NOMO-1 treated with dmso at 0.1 percent for 144 hours (cell line): ENCODE results near the gene RBMY1J.
"Not testable (repeated sequence)": the region's sequence is repeated elsewhere in the genome, so short reads cannot be mapped to it uniquely, and the experiment has no call there.

Experiments
- DNase-seq: peaks from one replicate; lab custom pipeline; 2025; ENCODE audit not compliant: unreplicated experiment; lab: John Stamatoyannopoulos, UW

RBMY1J gene

DNA sequence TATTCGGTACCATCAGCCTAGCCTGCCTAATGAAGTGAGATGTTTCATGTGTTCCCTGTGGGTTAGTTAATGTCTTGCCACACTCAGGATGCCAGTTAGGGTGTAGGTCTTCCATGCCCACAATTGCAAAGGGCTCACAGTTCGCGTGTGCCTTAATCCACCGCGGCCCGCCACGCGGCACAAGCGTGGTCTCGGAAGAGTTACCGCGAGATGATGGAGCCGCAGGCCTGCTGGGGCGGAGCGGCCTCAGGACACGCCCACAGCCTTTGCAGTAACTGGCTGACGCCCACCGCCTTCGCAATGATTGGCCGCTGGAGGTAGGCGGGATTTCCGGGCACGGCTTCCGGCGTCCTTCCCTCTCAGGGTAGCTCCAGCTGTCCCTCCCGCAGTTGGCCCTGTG, at the start of gene RBMY1J:
TSS of gene RBMY1J (plus strand) at position 301 of the 400 bp plus-strand sequence. CDS start 2,038 bp downstream, outside the sequence.
- DNase-seq, result not testable (repeated sequence)

DNA sequence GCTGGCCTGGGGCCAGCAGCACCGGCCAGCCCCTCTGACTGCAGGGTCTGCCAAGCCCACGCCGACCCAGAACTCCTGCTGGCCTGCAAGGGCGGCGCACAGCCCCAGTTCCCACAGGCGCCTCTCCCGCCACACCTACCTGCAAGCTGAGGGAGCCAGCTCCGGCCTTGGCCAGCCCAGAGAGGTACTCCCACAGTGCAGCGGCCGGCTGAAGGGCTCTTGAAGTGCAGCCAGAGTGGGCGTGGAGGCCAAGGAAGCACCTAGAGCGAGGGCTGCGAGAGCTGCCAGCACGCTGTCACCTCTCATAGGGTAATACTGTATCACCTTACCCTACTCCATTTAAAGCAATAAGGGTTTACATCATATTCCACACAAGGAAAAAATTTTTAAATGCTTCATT, 35.8 kb upstream of the RBMY1J start:
- DNase-seq, result no peak

DNA sequence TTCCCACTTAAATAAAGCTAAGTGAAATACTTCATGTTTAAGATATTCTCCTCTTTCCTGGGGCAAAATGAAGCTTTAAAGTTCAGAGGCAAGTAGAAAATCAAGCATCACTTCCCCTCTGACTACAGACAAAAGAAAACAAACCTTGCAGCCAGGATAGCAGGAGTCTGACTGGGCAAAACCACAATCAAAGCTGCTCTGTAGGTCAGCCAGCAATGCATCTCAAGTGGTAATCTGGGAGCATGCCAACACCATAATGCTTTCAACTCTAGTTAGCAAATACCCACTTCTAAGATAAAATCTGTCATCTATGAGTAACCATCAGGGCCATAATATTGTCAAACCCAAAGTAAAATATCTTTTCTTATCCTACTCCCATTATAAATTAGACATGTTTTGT, 32.6 kb upstream of the RBMY1J start:
- DNase-seq, result no peak

DNA sequence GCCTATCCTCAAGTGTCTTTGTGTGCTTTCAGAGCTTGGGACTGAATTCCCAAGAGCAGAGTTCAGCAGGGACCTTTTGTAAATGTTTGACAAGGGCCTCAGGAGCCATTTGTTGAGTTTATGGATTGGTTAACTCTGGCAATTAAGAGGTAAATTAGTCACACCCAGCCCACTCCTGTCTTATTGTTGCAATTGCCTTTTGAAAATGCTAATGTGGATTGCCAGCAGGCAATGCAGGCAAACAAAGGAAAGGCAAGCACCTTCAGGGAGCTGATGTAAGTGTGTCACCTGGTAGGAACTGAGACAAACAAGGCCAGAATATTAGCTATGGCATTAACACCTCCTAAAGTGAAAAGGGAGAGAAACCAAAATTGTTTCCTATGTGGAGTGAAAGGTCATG, 29.7 kb upstream of the RBMY1J start:
- DNase-seq, result no peak

DNA sequence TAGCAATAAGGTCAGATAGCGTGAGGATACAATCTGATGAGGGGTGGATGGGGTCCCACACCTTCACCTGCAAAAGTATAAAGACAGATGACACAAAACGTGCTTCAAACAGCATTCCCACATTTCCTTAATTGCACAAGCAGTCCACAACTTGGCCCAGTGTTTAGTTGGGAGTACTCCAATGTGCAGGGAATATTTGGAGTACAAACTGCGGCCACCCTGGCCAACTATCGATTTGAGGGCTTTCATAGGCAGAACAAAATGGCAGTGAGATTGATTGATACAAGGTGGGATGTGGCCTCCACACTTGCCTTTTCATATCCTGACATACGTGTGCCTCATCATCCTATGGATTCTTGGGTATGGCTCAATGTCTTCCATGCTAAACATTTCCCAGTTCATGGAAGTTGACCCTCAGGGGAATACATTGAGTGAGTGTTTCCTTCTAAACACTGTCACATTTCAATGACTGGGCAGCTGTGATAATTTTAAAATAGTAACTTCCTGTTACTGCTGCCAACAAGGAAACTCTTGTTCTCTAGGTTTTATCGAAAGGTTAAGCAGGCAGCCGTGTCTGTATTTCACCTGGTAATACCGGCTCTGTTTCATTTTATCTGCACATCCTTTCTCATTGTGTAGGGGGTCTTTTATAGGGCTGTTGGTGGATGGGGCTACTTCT, 41.6 kb downstream of the RBMY1J start:
- not testable (repeated sequence) for DNase-seq

DNA sequence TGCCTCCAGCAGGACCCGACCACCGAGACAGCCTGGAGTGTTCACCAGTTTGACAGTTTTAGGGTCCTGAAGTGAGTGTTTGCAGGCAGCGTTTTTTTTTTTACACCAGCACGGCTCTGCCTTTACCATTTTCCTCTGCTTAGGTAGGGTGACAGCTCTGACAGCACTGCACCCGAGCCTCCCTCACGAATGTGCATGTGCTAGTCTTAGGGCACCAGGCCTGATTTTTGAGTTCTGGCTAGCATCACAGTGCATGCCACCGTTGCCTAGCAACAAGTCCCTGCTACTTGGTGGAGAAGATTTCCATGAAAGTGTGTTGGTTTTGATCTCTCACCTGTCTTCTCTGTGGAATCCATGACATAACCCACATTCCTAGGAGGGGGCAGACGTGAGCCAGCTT, 52.3 kb downstream of the RBMY1J start:
- DNase-seq, result not testable (repeated sequence)

DNA sequence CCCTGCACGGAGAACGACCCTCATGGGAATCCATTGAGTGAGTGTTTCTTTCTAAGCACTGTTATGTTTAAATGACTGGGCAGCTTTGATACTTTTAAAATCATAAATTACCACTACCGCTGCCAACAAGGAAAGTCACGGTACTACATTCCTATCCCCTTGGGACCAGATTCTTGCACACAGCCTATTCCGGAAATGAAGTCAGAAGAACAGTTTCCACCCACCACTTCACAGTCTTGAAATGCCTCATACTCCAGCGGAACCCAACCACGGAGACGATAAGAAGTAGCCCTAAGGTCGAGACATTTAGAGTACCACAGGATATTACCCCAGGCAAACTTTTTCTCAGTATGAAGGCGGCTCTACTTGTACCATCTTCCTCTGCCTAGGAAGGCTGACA, 58.8 kb downstream of the RBMY1J start:
- DNase-seq, result not testable (repeated sequence)
